Measurements from ENCODE around the gene EXOC3L1. TPM values are rescaled to one million over a fixed set of nuclear protein-coding genes. Genes with fewer than 3 reads are reported as not detected.

The EXOC3L1 gene
- total RNA-seq, 1 experiment from 2014 or later = 4.0 TPM

- H3K36me3 Mint-ChIP-seq = no peaks in the 10 kb centered on the region
- no peaks in the 10 kb centered on the region for H3K4me1 Mint-ChIP-seq
- no peaks in the 10 kb centered on the region for H3K9me3 Mint-ChIP-seq
- ChIA-PET CTCF (interaction anchor here (1.0 to 1.7 kb wide), 2 partner anchors 41 to 245 kb away, joined by 3 to 4 read pairs; partner anchors contain the start of genes CES3 and FHOD1), POLR2A (interaction anchor here (0.6 kb wide), 1 partner anchor 1925 kb away, joined by 3 read pairs; no protein-coding TSS in a partner anchor)
- no peak overlapping the region for H3K4me3 Mint-ChIP-seq
- DNase-seq (ENCODE audit: low spot score) = no peak
- TF ChIP-seq ZNF232 (CRISPR knock-in tag; IDR thresholded peaks at IDR 0.05) = no peak
- TF ChIP-seq KAT7 (CRISPR knock-in tag; IDR thresholded peaks at IDR 0.05; ENCODE audit: borderline replicate concordance) = no peak
- no peak for TF ChIP-seq OVOL2 (CRISPR knock-in tag; IDR thresholded peaks at IDR 0.05; ENCODE audit: borderline replicate concordance)
- TF ChIP-seq ZNF121 (CRISPR knock-in tag; IDR thresholded peaks at IDR 0.05) = no peak
- TF ChIP-seq, protein P1, sequence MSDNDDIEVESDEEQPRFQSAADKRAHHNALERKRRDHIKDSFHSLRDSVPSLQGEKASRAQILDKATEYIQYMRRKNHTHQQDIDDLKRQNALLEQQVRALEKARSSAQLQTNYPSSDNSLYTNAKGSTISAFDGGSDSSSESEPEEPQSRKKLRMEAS (CRISPR knock-in tag; IDR thresholded peaks at IDR 0.05) = no peak
- TF ChIP-seq, protein P2, sequence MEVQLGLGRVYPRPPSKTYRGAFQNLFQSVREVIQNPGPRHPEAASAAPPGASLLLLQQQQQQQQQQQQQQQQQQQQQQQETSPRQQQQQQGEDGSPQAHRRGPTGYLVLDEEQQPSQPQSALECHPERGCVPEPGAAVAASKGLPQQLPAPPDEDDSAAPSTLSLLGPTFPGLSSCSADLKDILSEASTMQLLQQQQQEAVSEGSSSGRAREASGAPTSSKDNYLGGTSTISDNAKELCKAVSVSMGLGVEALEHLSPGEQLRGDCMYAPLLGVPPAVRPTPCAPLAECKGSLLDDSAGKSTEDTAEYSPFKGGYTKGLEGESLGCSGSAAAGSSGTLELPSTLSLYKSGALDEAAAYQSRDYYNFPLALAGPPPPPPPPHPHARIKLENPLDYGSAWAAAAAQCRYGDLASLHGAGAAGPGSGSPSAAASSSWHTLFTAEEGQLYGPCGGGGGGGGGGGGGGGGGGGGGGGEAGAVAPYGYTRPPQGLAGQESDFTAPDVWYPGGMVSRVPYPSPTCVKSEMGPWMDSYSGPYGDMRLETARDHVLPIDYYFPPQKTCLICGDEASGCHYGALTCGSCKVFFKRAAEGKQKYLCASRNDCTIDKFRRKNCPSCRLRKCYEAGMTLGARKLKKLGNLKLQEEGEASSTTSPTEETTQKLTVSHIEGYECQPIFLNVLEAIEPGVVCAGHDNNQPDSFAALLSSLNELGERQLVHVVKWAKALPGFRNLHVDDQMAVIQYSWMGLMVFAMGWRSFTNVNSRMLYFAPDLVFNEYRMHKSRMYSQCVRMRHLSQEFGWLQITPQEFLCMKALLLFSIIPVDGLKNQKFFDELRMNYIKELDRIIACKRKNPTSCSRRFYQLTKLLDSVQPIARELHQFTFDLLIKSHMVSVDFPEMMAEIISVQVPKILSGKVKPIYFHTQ (CRISPR knock-in tag; IDR thresholded peaks at IDR 0.05) = no peak
- TF ChIP-seq FOXJ3 (CRISPR knock-in tag; IDR thresholded peaks at IDR 0.05; ENCODE audit: borderline replicate concordance) = no peak
- H3K27ac Mint-ChIP-seq = no peak overlapping the region
- no peaks in the 10 kb centered on the region for H3K27me3 Mint-ChIP-seq (ENCODE audit: low read depth)
- ATAC-seq = no peak
Observed at GRCh38 chr16:67206129-67206837, 16.3 kb upstream of the EXOC3L1 start.

DNA sequence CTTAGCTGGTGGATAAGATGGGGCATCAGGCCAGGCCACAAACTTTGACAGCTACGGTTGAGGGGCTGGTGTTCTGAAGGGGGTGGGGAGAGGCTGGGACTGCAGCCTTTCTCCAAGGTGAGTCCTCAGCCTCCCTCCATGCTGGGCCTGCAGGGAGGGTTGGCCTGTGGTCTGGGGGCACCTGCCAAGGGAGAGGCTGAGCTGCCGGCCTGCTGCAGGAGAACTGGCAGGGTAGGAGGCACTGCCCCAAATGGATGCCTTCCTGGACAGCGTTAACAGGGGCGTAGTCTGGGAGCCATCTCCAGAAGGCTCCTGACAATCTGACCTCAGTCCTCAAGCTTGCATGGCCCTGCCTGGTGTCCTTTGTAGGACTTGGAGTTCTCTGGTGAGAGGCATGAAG lies 14.1 kb upstream of the EXOC3L1 start:
- no peak overlapping the region for H3K4me3 Mint-ChIP-seq

More for the DNA sequence above, 14.1 kb upstream of the EXOC3L1 start:
- TF ChIP-seq ESRRA (CRISPR knock-in tag; IDR thresholded peaks at IDR 0.05; ENCODE audit: borderline replicate concordance) (no peak), NR3C1 (CRISPR knock-in tag; conservative IDR thresholded peaks at IDR 0.05; ENCODE audit: low read depth) (no peak), ZNF317 (CRISPR knock-in tag; IDR thresholded peaks at IDR 0.05; ENCODE audit: borderline replicate concordance, low read depth) (no peak), ZNF423 (CRISPR knock-in tag; IDR thresholded peaks at IDR 0.05) (no peak), IRF2 (CRISPR knock-in tag; IDR thresholded peaks at IDR 0.05; ENCODE audit: borderline replicate concordance, low read depth) (no peak), ARID4B (CRISPR knock-in tag; IDR thresholded peaks at IDR 0.05; ENCODE audit: borderline replicate concordance) (no peak), NFE2L1 (CRISPR knock-in tag; IDR thresholded peaks at IDR 0.05) (no peak), ZNF232 (CRISPR knock-in tag; IDR thresholded peaks at IDR 0.05) (no peak), ZNF263 (CRISPR knock-in tag; IDR thresholded peaks at IDR 0.05; ENCODE audit: low read depth) (no peak), HMGXB4 (CRISPR knock-in tag; IDR thresholded peaks at IDR 0.05) (no peak)
- TF ChIP-seq, protein P3, sequence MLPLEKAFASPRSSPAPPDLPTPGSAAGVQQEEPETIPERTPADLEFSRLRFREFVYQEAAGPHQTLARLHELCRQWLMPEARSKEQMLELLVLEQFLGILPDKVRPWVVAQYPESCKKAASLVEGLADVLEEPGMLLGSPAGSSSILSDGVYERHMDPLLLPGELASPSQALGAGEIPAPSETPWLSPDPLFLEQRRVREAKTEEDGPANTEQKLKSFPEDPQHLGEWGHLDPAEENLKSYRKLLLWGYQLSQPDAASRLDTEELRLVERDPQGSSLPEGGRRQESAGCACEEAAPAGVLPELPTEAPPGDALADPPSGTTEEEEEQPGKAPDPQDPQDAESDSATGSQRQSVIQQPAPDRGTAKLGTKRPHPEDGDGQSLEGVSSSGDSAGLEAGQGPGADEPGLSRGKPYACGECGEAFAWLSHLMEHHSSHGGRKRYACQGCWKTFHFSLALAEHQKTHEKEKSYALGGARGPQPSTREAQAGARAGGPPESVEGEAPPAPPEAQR (CRISPR knock-in tag; IDR thresholded peaks at IDR 0.05) = no peak
- Mint-ChIP-seq H3K36me3 (peaks cover 2% of the 10 kb centered on the region; the same call in 1 of the 2 replicates), H3K27me3 (ENCODE audit: low read depth) (no peaks in the 10 kb centered on the region), H3K27ac (no peak overlapping the region), H3K4me1 (peaks cover 3% of the 10 kb centered on the region), H3K9me3 (no peaks in the 10 kb centered on the region)
- ChIA-PET CTCF (interaction anchor here (0.7 to 1.0 kb wide), 2 partner anchors 19 to 42 kb away, joined by 3 read pairs; no protein-coding TSS in a partner anchor), POLR2A (no interaction called here)
- ATAC-seq (no peak), DNase-seq (ENCODE audit: low spot score) (no peak)
